GM12878 (cell line): ENCODE data around the gene MAP4K2. TPM values are rescaled to one million over a fixed set of nuclear protein-coding genes. Genes with fewer than 3 reads are reported as not detected.
A peak's percentile ranks its signal among the peaks of the same experiment; 100 is the strongest.

Experiments
- ATAC-seq: fragments of 200-7000 bp; cut with Tn5 transposase; 3 replicates; pipeline ENCODE4 v1.9.1; 2020; ENCODE audit warnings: mild to moderate bottlenecking, moderate library complexity
- BruUV-seq: library from RNA; stranded (reverse); fragments of 400-500 nt; replicated peaks from 2 replicates; lab custom pipeline; 2021; lab: Mats Ljungman, UMichigan
- CTCF ChIA-PET: fragments of 300-600 bp; sonication (Branson Sonifier 250); formaldehyde crosslinking; extraction: SDS; loops from one replicate; lab custom pipeline; 2021; ENCODE audit warnings: inconsistent platforms; lab: Yijun Ruan, JAX
- POLR2A ChIA-PET: fragments of 350-600 bp; formaldehyde crosslinking; extraction: SDS; loops from one replicate; lab custom pipeline; 2021; ENCODE audit warnings: inconsistent platforms; lab: Charles Lee
- RAD21 ChIA-PET: fragments of 300-600 bp; sonication (Branson Sonifier 250); formaldehyde crosslinking; loops from one replicate; lab custom pipeline; 2023; ENCODE audit warnings: antibody characterized with exemption; ENCODE audit not compliant: unreplicated experiment; lab: Charles Lee
- SMC1A ChIA-PET: fragments of 300-600 bp; sonication (Branson Sonifier 250); formaldehyde crosslinking; loops from one replicate; lab custom pipeline; 2023; ENCODE audit not compliant: unreplicated experiment, uncharacterized antibody; lab: Charles Lee
- DNase-seq: peaks from one replicate; pipeline ENCODE4 v3.0.0-alpha.2; 2011; ENCODE audit warnings: low read depth, low spot score
- FAIRE-seq: peaks from 3 replicates; lab custom pipeline; 2011; peaks lifted over from hg19 to GRCh38; lab: Jason Lieb, UNC
- H2AFZ ChIP-seq: 2 replicates; pipeline ENCODE4 v1.6.0; 2011; ENCODE audit warnings: low read depth, low read length, control low read depth; ENCODE audit not compliant: control insufficient read depth
- H3K27ac ChIP-seq: 2 replicates; pipeline ENCODE4 v1.5.1; 2011; ENCODE audit warnings: control low read depth; ENCODE audit not compliant: control insufficient read depth, insufficient read depth
- H3K27me3 ChIP-seq, 2 experiments: replicated peaks in 1 of 2; 2 replicates each; pipeline versions ENCODE4 v1.6.0 to v1.6.1; 2011; ENCODE audit warnings: low read length in 1 of 2; ENCODE audit not compliant: control insufficient read depth in 2 of 2, insufficient read depth in 2 of 2
- H3K36me3 ChIP-seq, 2 experiments: 2 replicates each; pipeline ENCODE4 v1.5.1; 2011; ENCODE audit warnings: low read length in 1 of 2; ENCODE audit not compliant: control insufficient read depth in 2 of 2, insufficient read depth in 2 of 2
- H3K4me1 ChIP-seq: 2 replicates; pipeline ENCODE4 v1.6.1; 2011; ENCODE audit warnings: mild to moderate bottlenecking, low read length, moderate library complexity, mixed read lengths; ENCODE audit not compliant: control insufficient read depth, insufficient read depth
- H3K4me2 ChIP-seq: 2 replicates; pipeline ENCODE4 v1.6.0; 2011; ENCODE audit warnings: control low read depth; ENCODE audit not compliant: control insufficient read depth, insufficient read depth
- H3K4me3 ChIP-seq: fragments of 200-600 bp; sonication (generic); 2 replicates; pipeline ENCODE4 v1.5.1; 2016
- H3K79me2 ChIP-seq: 2 replicates; pipeline ENCODE4 v1.6.0; 2011; ENCODE audit warnings: low read length; ENCODE audit not compliant: control insufficient read depth, insufficient read depth
- H3K9ac ChIP-seq: 2 replicates; pipeline ENCODE4 v1.8.0; 2011; ENCODE audit warnings: low read length, control low read depth, mixed read lengths; ENCODE audit not compliant: control insufficient read depth, insufficient read depth
- H3K9me3 ChIP-seq: replicated peaks from 3 replicates; pipeline ENCODE4 v1.5.1; 2011; ENCODE audit warnings: mild to moderate bottlenecking, low read length; ENCODE audit not compliant: control insufficient read depth, insufficient read depth
- H4K20me1 ChIP-seq: 2 replicates; pipeline ENCODE4 v1.6.0; 2011; ENCODE audit not compliant: control insufficient read depth, insufficient read depth
- ATF2 ChIP-seq: IDR thresholded peaks from 2 replicates; pipeline ENCODE4 v1.6.1; 2012; ENCODE audit warnings: low read length, inconsistent platforms
- ATF7 ChIP-seq: fragments of 450-650 bp; IDR thresholded peaks from 2 replicates; pipeline ENCODE4 v1.6.1; 2016; ENCODE audit warnings: low read depth, mild to moderate bottlenecking
- BACH1 ChIP-seq: fragments of 450-650 bp; IDR thresholded peaks from 2 replicates; pipeline ENCODE4 v1.6.1; 2017; ENCODE audit warnings: mild to moderate bottlenecking, borderline replicate concordance
- BCL3 ChIP-seq: IDR thresholded peaks from 2 replicates; pipeline ENCODE4 v1.6.1; 2011; ENCODE audit warnings: borderline replicate concordance, low read depth, mild to moderate bottlenecking, moderate library complexity, low read length; ENCODE audit not compliant: insufficient read depth, poor library complexity, severe bottlenecking
- BHLHE40 ChIP-seq, 2 experiments: fragments of 450-650 bp in 1 of 2; IDR thresholded peaks; 2 replicates each; pipeline ENCODE4 v1.6.1; 2011 to 2017; ENCODE audit warnings: low read depth in 2 of 2, borderline replicate concordance in 1 of 2, improper control_type of control experiment in 1 of 2, low read length in 1 of 2, mild to moderate bottlenecking in 1 of 2
- CHD2 ChIP-seq: IDR thresholded peaks from 2 replicates; pipeline ENCODE4 v1.6.1; 2011; ENCODE audit warnings: low read depth, low read length, improper control_type of control experiment, borderline replicate concordance
- CHD4 ChIP-seq: fragments of 200-600 bp; sonication (generic); IDR thresholded peaks from 2 replicates; pipeline ENCODE4 v1.6.1; 2016; ENCODE audit warnings: mild to moderate bottlenecking
- EGR1 ChIP-seq, 2 experiments: IDR thresholded peaks; 1 replicate in 1 of 2; 2 replicates in 1 of 2; pipeline ENCODE4 v1.6.1; 2011 to 2012; ENCODE audit warnings: low read depth in 2 of 2, low read length in 2 of 2, borderline replicate concordance in 1 of 2, mild to moderate bottlenecking in 1 of 2, moderate library complexity in 1 of 2
- GATAD2B ChIP-seq: fragments of 450-650 bp; conservative IDR thresholded peaks from 2 replicates; pipeline ENCODE4 v1.6.1; 2017; ENCODE audit warnings: low read depth, mild to moderate bottlenecking, moderate library complexity
- IKZF1 ChIP-seq: fragments of 450-650 bp; conservative IDR thresholded peaks from 2 replicates; pipeline ENCODE4 v1.6.1; 2017; ENCODE audit warnings: antibody characterized with exemption, mild to moderate bottlenecking
- IKZF2 ChIP-seq, 2 experiments: fragments of 450-650 bp; IDR thresholded peaks; 2 replicates each; pipeline ENCODE4 v1.6.1; 2017; ENCODE audit warnings: mild to moderate bottlenecking in 2 of 2, moderate library complexity in 2 of 2
- KAT2A ChIP-seq: conservative IDR thresholded peaks from 2 replicates; pipeline ENCODE4 v1.6.1; 2011; ENCODE audit warnings: low read depth, low read length; ENCODE audit not compliant: control insufficient read depth
- MTA3 ChIP-seq: IDR thresholded peaks from 2 replicates; pipeline ENCODE4 v1.6.1; 2012; ENCODE audit warnings: low read length, inconsistent platforms, borderline replicate concordance
- NBN ChIP-seq: fragments of 450-650 bp; IDR thresholded peaks from 2 replicates; pipeline ENCODE4 v1.6.1; 2016
- NR2F1 ChIP-seq: fragments of 450-650 bp; conservative IDR thresholded peaks from 2 replicates; pipeline ENCODE4 v1.6.1; 2017; ENCODE audit warnings: mild to moderate bottlenecking
- NRF1 ChIP-seq: conservative IDR thresholded peaks from 2 replicates; pipeline ENCODE4 v1.6.1; 2011; ENCODE audit warnings: mild to moderate bottlenecking, low read depth, low read length, improper control_type of control experiment
- PKNOX1 ChIP-seq: fragments of 450-650 bp; IDR thresholded peaks from 2 replicates; pipeline ENCODE4 v1.6.1; 2016; ENCODE audit warnings: mild to moderate bottlenecking
- RUNX3 ChIP-seq: IDR thresholded peaks from 2 replicates; pipeline ENCODE4 v1.6.1; 2012; ENCODE audit warnings: low read length, inconsistent platforms
- TCF12 ChIP-seq: IDR thresholded peaks from 2 replicates; pipeline ENCODE4 v1.6.1; 2011; ENCODE audit warnings: low read depth, mild to moderate bottlenecking, low read length
- WGBS: methylation state at CpG from one replicate; pipeline ENCODE4 v1.1.6; 2016; ENCODE audit warnings: low lambda C conversion rate; ENCODE audit not compliant: insufficient replicate concordance, insufficient coverage; ENCODE audit errors: missing lambda C conversion rate; 5-methylcytosine and 5-hydroxymethylcytosine counted together
- in situ Hi-C: fragments of 300-500 bp; cut with MboI; formaldehyde crosslinking; loops from 9 replicates; pipeline ENCODE4 v1.14.3; 2018; ENCODE audit warnings: mixed read lengths
- intact Hi-C: fragments of 100-400 bp; cut with micrococcal nuclease; formaldehyde crosslinking; loops from one replicate; pipeline ENCODE4 v1.14.2; 2022; ENCODE audit not compliant: unreplicated experiment
- polyA plus RNA-seq, 11 experiments: library from polyadenylated mRNA; depleted of rRNA in 4 of 11; unstranded in 6 of 11; stranded (reverse) in 5 of 11; fragments of >200 nt; fragmentation: Nextera tagmentation in 4 of 11; fragmentation: Illumina TruSeq in 1 of 11; extraction: Ambion mirVana in 4 of 11; extraction: Trizol in 1 of 11; gene quantifications; 1 replicate in 1 of 11; 2 replicates in 10 of 11; pipeline versions ENCODE4 v1.2.1 to v1.2.3, GENCODE V29; 2011 to 2016; ENCODE audit warnings: inconsistent platforms in 2 of 11, missing spikeins in 2 of 11, low read depth in 1 of 11
- total RNA-seq, 4 experiments: library from RNA; depleted of rRNA in 3 of 4; stranded (reverse); fragments of >200 nt in 3 of 4; fragmentation: Illumina TruSeq in 1 of 4; extraction: Trizol in 1 of 4; gene quantifications; 2 replicates each; pipeline versions ENCODE4 v1.2.1 to v1.2.3, GENCODE V29; 2013 to 2021

Gene MAP4K2
- total and polyA plus RNA-seq, 10 of the 15 experiments (the other 5 are each of a cell fraction or from before 2014, with no cell fraction given): 0.98 to 78.1 (median 48.9) TPM

GRCh38 chr11:64743591-64744543 lies 59.1 kb downstream of the MAP4K2 start, which contains the start of gene RASGRP2:
Gene RASGRP2 (minus strand): TSS chr11:64744142. CDS start chr11:64742866, 1,276 bp downstream.
- FAIRE-seq (peak; percentile 13), ATAC-seq (peak; percentile 65), DNase-seq (no peak)
- POLR2A ChIA-PET: interaction anchor here (0.8 kb wide), 1 partner anchor 28 kb away, joined by 4 read pairs; no protein-coding TSS in a partner anchor
- SMC1A ChIA-PET: interaction anchor here (0.8 to 3.2 kb wide), 5 partner anchors 19 to 55 kb away, joined by 3 to 15 read pairs (median 8); no protein-coding TSS in a partner anchor
- Histone ChIP-seq H3K27ac (no peak within 1 kb of the TSS), H3K27me3 (peaks cover 0 to 5% of the 10 kb centered on the region in 2 experiments; a peak in 3 of 4 replicates), H3K4me1 (peaks cover 29% of the 10 kb centered on the region), H3K79me2 (no peaks in the 10 kb centered on the region), H3K9me3 (no peaks in the 10 kb centered on the region), H4K20me1 (no peaks in the 10 kb centered on the region), H3K9ac (peak within 1 kb of the TSS; percentile 34), H2AFZ (peak within 1 kb of the TSS; percentile 77; the same call in 1 of the 2 replicates), H3K4me3 (peak within 1 kb of the TSS; percentile 68), H3K4me2 (peak within 1 kb of the TSS; percentile 98), H3K36me3 (no peaks in the 10 kb centered on the region)
- intact Hi-C loops (loop anchor here (1.0 to 2.0 kb wide), 5 partner anchors 23 to 295 kb away; no protein-coding TSS in a partner anchor), in situ Hi-C loops (no loop called here)
- TSS peak; percentile 68 for BruUV-seq
- CTCF ChIA-PET: interaction anchor here (0.6 to 9.7 kb wide), 29 partner anchors 9 to 1968 kb away, joined by 3 to 86 read pairs (median 4); partner anchors contain the start of genes PRDX5 and SF1
- RAD21 ChIA-PET: interaction anchor here (0.6 to 3.6 kb wide), 9 partner anchors 17 to 105 kb away, joined by 3 to 21 read pairs (median 4); partner anchors contain the start of genes MEN1 and SF1
- WGBS: 2% methylated on average over 56 of the region's 57 CpGs
- TF ChIP-seq IKZF2 (IDR thresholded peaks at IDR 0.05) (0 out of 4 replicates have a peak, but pooled peaks of 1 of the 2 experiments have one; percentile 3), BCL3 (no peak), BACH1 (peak; percentile 12; the same call in 1 of the 2 replicates), NBN (peak; percentile 57; the same call in 1 of the 2 replicates), NRF1 (0 out of 2 replicates have a peak, but pooled peaks have one; percentile 11), KAT2A (no peak), MTA3 (no peak), CHD2 (no peak), CHD4 (no peak), PKNOX1 (no peak), EGR1 (IDR thresholded peaks at IDR 0.05; ENCODE audit: borderline replicate concordance in 1 of 2, low read depth in 2 of 2, low read length in 2 of 2) (no peak), IKZF1 (peak; percentile 34; the same call in 1 of the 2 replicates), ATF7 (peak; percentile 28; the same call in 1 of the 2 replicates), RUNX3 (peak; percentile 8; the same call in 1 of the 2 replicates), TCF12 (no peak), BHLHE40 (IDR thresholded peaks at IDR 0.05; ENCODE audit: borderline replicate concordance in 1 of 2, low read depth in 2 of 2, low read length in 1 of 2) (0 out of 4 replicates have a peak, but pooled peaks of 1 of the 2 experiments have one; percentile 24), GATAD2B (0 out of 2 replicates have a peak, but pooled peaks have one; percentile 17), NR2F1 (peak; percentile 77), ATF2 (no peak)
